IMR-90 (cell line): ENCODE data around the gene KBTBD7. TPM values are rescaled to one million over a fixed set of nuclear protein-coding genes. Genes with fewer than 3 reads are reported as not detected.

ENCODE experiments used
- ATAC-seq: fragments of 200-7000 bp; cut with Tn5 transposase; 2 replicates; pipeline ENCODE4 v1.9.1; 2020; ENCODE audit warnings: low read depth, mild to moderate bottlenecking, moderate library complexity
- BruUV-seq: library from RNA; stranded (reverse); fragments of 400-500 nt; replicated peaks from 2 replicates; lab custom pipeline; 2021; lab: Mats Ljungman, UMichigan
- CTCF ChIA-PET: fragments of 300-600 bp; formaldehyde crosslinking; extraction: SDS; loops from one replicate; lab custom pipeline; 2021; ENCODE audit warnings: antibody characterized with exemption; lab: Yijun Ruan, JAX
- POLR2A ChIA-PET: fragments of 300-600 bp; sonication (Branson Sonifier 250); formaldehyde crosslinking; loops from one replicate; lab custom pipeline; 2022; ENCODE audit warnings: antibody characterized with exemption; ENCODE audit not compliant: unreplicated experiment; lab: Charles Lee
- DNase-seq: peaks from one replicate; pipeline ENCODE4 v3.0.0; 2013
- H2AFZ ChIP-seq: replicated peaks from 2 replicates; pipeline ENCODE3; 2013; ENCODE audit warnings: low read length, mild to moderate bottlenecking; ENCODE audit not compliant: poor library complexity
- H2AK5ac ChIP-seq: 2 replicates; pipeline ENCODE4 v1.6.1; 2013; ENCODE audit warnings: low read depth, low read length, inconsistent platforms
- H2AK9ac ChIP-seq: replicated peaks from 2 replicates; pipeline ENCODE3; 2013; ENCODE audit warnings: mild to moderate bottlenecking, low read depth, low read length, moderate library complexity; ENCODE audit not compliant: poor library complexity
- H2BK120ac ChIP-seq: 2 replicates; pipeline ENCODE4 v1.6.1; 2013; ENCODE audit warnings: low read depth, low read length, inconsistent platforms
- H2BK15ac ChIP-seq: 3 replicates; pipeline ENCODE4 v1.6.1; 2013; ENCODE audit warnings: low read depth, low read length, inconsistent platforms
- H2BK20ac ChIP-seq: 2 replicates; pipeline ENCODE4 v1.6.1; 2013; ENCODE audit warnings: low read depth, mild to moderate bottlenecking, inconsistent platforms, low read length, moderate library complexity
- H2BK5ac ChIP-seq: 2 replicates; pipeline ENCODE4 v1.6.1; 2013; ENCODE audit warnings: mild to moderate bottlenecking, low read depth, low read length, inconsistent platforms; ENCODE audit not compliant: poor library complexity, severe bottlenecking
- H3K14ac ChIP-seq: replicated peaks from 2 replicates; pipeline ENCODE4 v1.6.1; 2013; ENCODE audit warnings: low read depth, low read length, inconsistent platforms
- H3K18ac ChIP-seq: 2 replicates; pipeline ENCODE4 v1.6.1; 2013; ENCODE audit warnings: low read depth, low read length, control low read depth
- H3K23ac ChIP-seq: 2 replicates; pipeline ENCODE4 v1.6.1; 2013; ENCODE audit warnings: low read depth, low read length, inconsistent platforms
- H3K27ac ChIP-seq: 2 replicates; pipeline ENCODE4 v1.5.1; 2013; ENCODE audit warnings: mild to moderate bottlenecking, control low read depth, low read length; ENCODE audit not compliant: insufficient read depth
- H3K27me3 ChIP-seq: 2 replicates; pipeline ENCODE4 v1.6.1; 2013; ENCODE audit warnings: low read length; ENCODE audit not compliant: control insufficient read depth, insufficient read depth
- H3K36me3 ChIP-seq: 2 replicates; pipeline ENCODE4 v1.6.1; 2013; ENCODE audit warnings: low read length, mixed read lengths; ENCODE audit not compliant: control insufficient read depth, insufficient read depth
- H3K4ac ChIP-seq: 2 replicates; pipeline ENCODE4 v1.6.1; 2013; ENCODE audit warnings: low read depth, low read length, inconsistent platforms
- H3K4me1 ChIP-seq: 2 replicates; pipeline ENCODE4 v1.6.1; 2013; ENCODE audit warnings: low read length, mixed read lengths; ENCODE audit not compliant: control insufficient read depth, insufficient read depth
- H3K4me2 ChIP-seq: 2 replicates; pipeline ENCODE4 v1.6.1; 2013; ENCODE audit warnings: low read depth, mild to moderate bottlenecking, control low read depth, low read length, moderate library complexity
- H3K4me3 ChIP-seq: 2 replicates; pipeline ENCODE4 v1.5.1; 2013; ENCODE audit warnings: low read depth, mild to moderate bottlenecking, control low read depth, low read length, moderate library complexity; ENCODE audit not compliant: insufficient read depth
- H3K56ac ChIP-seq: 2 replicates; pipeline ENCODE4 v1.6.1; 2013; ENCODE audit warnings: low read length, inconsistent platforms; ENCODE audit not compliant: insufficient read depth; ENCODE audit errors: extremely low read depth
- H3K79me1 ChIP-seq, 2 experiments: 2 replicates each; pipeline ENCODE4 v1.6.1; 2013; ENCODE audit warnings: low read length in 2 of 2, inconsistent platforms in 1 of 2, low read depth in 1 of 2
- H3K9ac ChIP-seq: 2 replicates; pipeline ENCODE4 v1.6.1; 2013; ENCODE audit warnings: low read depth, low read length, control low read depth
- H3K9me1 ChIP-seq: 2 replicates; pipeline ENCODE4 v1.6.1; 2013; ENCODE audit warnings: low read length, inconsistent platforms; ENCODE audit not compliant: insufficient read depth
- H3K9me3 ChIP-seq: 2 replicates; pipeline ENCODE4 v1.6.1; 2013; ENCODE audit warnings: low read length; ENCODE audit not compliant: control insufficient read depth, insufficient read depth
- H4K20me1 ChIP-seq: 2 replicates; pipeline ENCODE4 v1.6.1; 2013; ENCODE audit warnings: low read length, inconsistent platforms; ENCODE audit not compliant: insufficient read depth
- H4K5ac ChIP-seq: 2 replicates; pipeline ENCODE4 v1.6.1; 2013; ENCODE audit warnings: mild to moderate bottlenecking, low read depth, low read length, control low read depth
- H4K8ac ChIP-seq, 2 experiments: 2 replicates each; pipeline ENCODE4 v1.6.1; 2013; ENCODE audit warnings: low read depth in 2 of 2, low read length in 2 of 2, control low read depth in 1 of 2, inconsistent platforms in 1 of 2
- H4K91ac ChIP-seq: 2 replicates; pipeline ENCODE4 v1.6.1; 2013; ENCODE audit warnings: low read depth, low read length, inconsistent platforms; ENCODE audit not compliant: insufficient read depth
- BHLHE40 ChIP-seq: fragments of 150-350 bp; IDR thresholded peaks from 2 replicates; pipeline ENCODE4 v1.6.1; 2016; ENCODE audit warnings: mild to moderate bottlenecking, low read depth, low read length
- CHD1 ChIP-seq: IDR thresholded peaks from 2 replicates; pipeline ENCODE4 v1.6.1; 2012; ENCODE audit warnings: low read depth, low read length, improper control_type of control experiment
- FOS ChIP-seq: fragments of 150-350 bp; IDR thresholded peaks from 2 replicates; pipeline ENCODE4 v1.6.1; 2016; ENCODE audit warnings: low read depth, low read length
- NFE2L2 ChIP-seq: fragments of 150-350 bp; IDR thresholded peaks from 2 replicates; pipeline ENCODE4 v1.6.1; 2016; ENCODE audit warnings: low read depth, mild to moderate bottlenecking, low read length
- RAD21 ChIP-seq: IDR thresholded peaks from 2 replicates; pipeline ENCODE4 v1.6.1; 2012; ENCODE audit warnings: low read length, improper control_type of control experiment
- RFX5 ChIP-seq: IDR thresholded peaks from 2 replicates; pipeline ENCODE4 v1.8.0; 2012; ENCODE audit warnings: low read depth, mild to moderate bottlenecking, low read length, moderate library complexity
- SMC3 ChIP-seq: fragments of 150-350 bp; IDR thresholded peaks from 2 replicates; pipeline ENCODE4 v1.6.1; 2016; ENCODE audit warnings: low read depth, mild to moderate bottlenecking, antibody characterized with exemption, low read length, moderate library complexity
- WGBS, 2 experiments: methylation state at CpG; one replicate each; pipeline versions ENCODE4 v1.1.5 to v1.1.7; 2013; ENCODE audit warnings: missing lambda C conversion rate in 2 of 2; ENCODE audit not compliant: insufficient read length in 1 of 2; ENCODE audit errors: extremely low coverage in 2 of 2; 5-methylcytosine and 5-hydroxymethylcytosine counted together
- dilution Hi-C: fragments of 300-500 bp; cut with HindIII; formaldehyde crosslinking; loops from one replicate; pipeline ENCODE4 v1.14.3; 2018; ENCODE audit warnings: low sequenced_read_pairs; ENCODE audit not compliant: unreplicated experiment
- in situ Hi-C: fragments of 300-500 bp; cut with MboI; formaldehyde crosslinking; loops from 3 replicates; pipeline ENCODE4 v1.14.3; 2019; ENCODE audit warnings: low sequenced_read_pairs, inconsistent platforms, mixed read lengths
- intact Hi-C: fragments of 100-400 bp; cut with micrococcal nuclease; formaldehyde crosslinking; loops from 2 replicates; pipeline ENCODE4 v1.10.0; 2022
- polyA plus RNA-seq, 3 experiments: library from polyadenylated mRNA; depleted of rRNA; stranded (reverse); fragments of >200 nt; gene quantifications; 2 replicates each; pipeline ENCODE4 v1.2.3, GENCODE V29; 2012; ENCODE audit warnings: low replicate concordance in 1 of 3
- total RNA-seq: library from RNA; depleted of rRNA; stranded (reverse); fragments of >200 nt; gene quantifications from 2 replicates; pipeline ENCODE4 v1.2.3, GENCODE V29; 2012

The KBTBD7 gene
- total and polyA plus RNA-seq, 2 of the 4 experiments (the other 2 are of a cell fraction) = 2.1 to 7.9 TPM

DNA sequence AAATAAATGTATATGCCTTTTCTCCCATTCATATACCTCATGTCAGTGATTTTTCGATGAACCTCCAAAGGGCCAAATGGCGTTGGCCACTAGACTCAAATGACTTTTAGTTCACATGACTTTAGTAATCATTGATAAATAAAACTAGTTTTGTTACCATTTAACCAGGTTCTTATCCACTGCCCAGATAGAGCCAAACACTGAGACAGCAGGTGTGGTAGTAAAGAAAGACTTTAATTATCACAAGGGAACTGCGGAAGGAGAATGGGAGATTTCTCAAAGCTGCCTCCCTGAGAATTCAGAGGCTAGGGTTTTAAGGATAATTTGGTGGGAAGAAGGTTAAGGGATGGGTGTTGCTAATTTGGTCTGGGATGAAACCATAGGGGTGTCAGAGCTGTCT lies 42.4 kb downstream of the KBTBD7 start:
- ChIA-PET CTCF (no interaction called here), POLR2A (no interaction called here)
- 100% methylated on average over 1 of the region's 3 CpGs; no CpG with 5 or more reads in 1 of the 2 experiments for WGBS, 2 experiments
- H2BK5ac ChIP-seq = no peak overlapping the region
- H3K9me3 ChIP-seq = peaks cover 43% of the 10 kb centered on the region
- intact Hi-C loops (no loop called here), in situ Hi-C loops (no loop called here), dilution Hi-C loops (no loop called here)
- H2BK120ac ChIP-seq = no peak overlapping the region
- no peak overlapping the region for H2BK20ac ChIP-seq
- H3K56ac ChIP-seq = no peak overlapping the region
- no peak overlapping the region for H3K14ac ChIP-seq
- no peak overlapping the region for H4K8ac ChIP-seq
- H3K27me3 ChIP-seq = no peaks in the 10 kb centered on the region
- no peak overlapping the region for H2AK5ac ChIP-seq
- H3K79me1 ChIP-seq = no peaks in the 10 kb centered on the region
- H3K4ac ChIP-seq = no peak overlapping the region
- no peaks in the 10 kb centered on the region for H3K4me1 ChIP-seq
- H2AK9ac ChIP-seq = no peak overlapping the region
- no peaks in the 10 kb centered on the region for H3K36me3 ChIP-seq
- H2AFZ ChIP-seq = no peak overlapping the region
- no peak overlapping the region for H3K9ac ChIP-seq
- H3K23ac ChIP-seq = no peak overlapping the region
- no peak overlapping the region for H2BK15ac ChIP-seq
- no peak overlapping the region for H3K27ac ChIP-seq
- H3K18ac ChIP-seq = no peak overlapping the region
- H3K4me3 ChIP-seq = no peak overlapping the region
- ATAC-seq (no peak), DNase-seq (no peak)
- H3K4me2 ChIP-seq = no peak overlapping the region
- no TSS peak for BruUV-seq
- no peaks in the 10 kb centered on the region for H3K9me1 ChIP-seq
- H4K20me1 ChIP-seq = no peaks in the 10 kb centered on the region
- no peak for TF ChIP-seq RFX5
- TF ChIP-seq SMC3 = no peak
- TF ChIP-seq NFE2L2 = no peak
- TF ChIP-seq BHLHE40 = no peak
- TF ChIP-seq CHD1 = no peak
- TF ChIP-seq FOS = no peak
- no peak for TF ChIP-seq RAD21
- no peak overlapping the region for H4K91ac ChIP-seq
- H4K5ac ChIP-seq = no peak overlapping the region
